Measurements from ENCODE around the gene MORN1. TPM values are rescaled to one million over a fixed set of nuclear protein-coding genes. Genes with fewer than 3 reads are reported as not detected.

MORN1 gene
- total RNA-seq, 1 donor from 2014 or later, result 4.5 TPM

GRCh38 chr1:2433196-2433595, 41.8 kb upstream of the MORN1 start:
- Histone ChIP-seq H3K4me1 (no peaks in the 10 kb centered on the region), H3K4me3 (no peak overlapping the region), H3K9me3 (replicated peaks) (peaks cover 10% of the 10 kb centered on the region), H3K27me3 (ENCODE audit: low read depth) (peaks cover 87% of the 10 kb centered on the region), H3K36me3 (no peaks in the 10 kb centered on the region), H3K27ac (replicated peaks) (no peak overlapping the region)
- no peak for TF ChIP-seq CTCF (IDR thresholded peaks at IDR 0.05; ENCODE audit: borderline replicate concordance)
- intact Hi-C loops (cut with micrococcal nuclease), result no loop called here
- DNase-seq, result no peak

GRCh38 chr1:2432441-2432844, 41.1 kb upstream of the MORN1 start:
- no peak overlapping the region for H3K4me3 ChIP-seq
- H3K36me3 ChIP-seq, result no peaks in the 10 kb centered on the region
- H3K4me1 ChIP-seq, result no peaks in the 10 kb centered on the region
- intact Hi-C loops (cut with micrococcal nuclease), result no loop called here
- H3K9me3 ChIP-seq (replicated peaks), result peaks cover 10% of the 10 kb centered on the region
- no peak for DNase-seq
- no peak for TF ChIP-seq CTCF (IDR thresholded peaks at IDR 0.05; ENCODE audit: borderline replicate concordance)
- no peak overlapping the region for H3K27ac ChIP-seq (replicated peaks)
- H3K27me3 ChIP-seq (ENCODE audit: low read depth), result peaks cover 89% of the 10 kb centered on the region

GRCh38 chr1:2431518-2431917, 40.2 kb upstream of the MORN1 start:
- peaks cover 92% of the 10 kb centered on the region for H3K27me3 ChIP-seq (ENCODE audit: low read depth)
- H3K36me3 ChIP-seq, result no peaks in the 10 kb centered on the region
- no peak for TF ChIP-seq CTCF (IDR thresholded peaks at IDR 0.05; ENCODE audit: borderline replicate concordance)
- no peaks in the 10 kb centered on the region for H3K4me1 ChIP-seq
- H3K4me3 ChIP-seq, result no peak overlapping the region
- H3K27ac ChIP-seq (replicated peaks), result no peak overlapping the region
- peaks cover 10% of the 10 kb centered on the region for H3K9me3 ChIP-seq (replicated peaks)
- no peak for DNase-seq
- intact Hi-C loops (cut with micrococcal nuclease), result no loop called here

DNA sequence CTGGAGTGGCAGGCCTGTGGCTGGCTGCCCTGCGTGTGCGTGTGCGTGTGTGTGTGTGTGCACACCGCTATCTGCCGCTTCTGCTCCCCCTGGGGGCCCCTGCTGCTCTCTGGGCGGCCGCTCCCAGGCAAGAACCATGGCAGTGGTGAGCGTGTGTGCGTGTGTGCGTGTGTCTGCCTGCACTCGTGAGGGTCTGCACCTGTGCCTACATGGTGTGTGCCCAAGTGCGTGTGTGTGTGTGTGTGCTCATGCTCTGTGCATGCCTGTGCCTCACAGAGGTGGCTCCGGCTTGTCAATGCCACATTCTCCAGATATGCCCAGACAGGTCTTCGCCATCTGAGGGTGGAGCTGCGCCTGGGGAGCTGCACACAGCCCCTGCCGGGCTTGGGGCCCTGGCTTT, 39.7 kb upstream of the MORN1 start:
- H3K27ac ChIP-seq (replicated peaks), result no peak overlapping the region
- H3K36me3 ChIP-seq, result no peaks in the 10 kb centered on the region
- peaks cover 96% of the 10 kb centered on the region for H3K27me3 ChIP-seq (ENCODE audit: low read depth)
- intact Hi-C loops (cut with micrococcal nuclease), result no loop called here
- DNase-seq, result no peak
- no peaks in the 10 kb centered on the region for H3K4me1 ChIP-seq
- H3K9me3 ChIP-seq (replicated peaks), result peaks cover 10% of the 10 kb centered on the region
- H3K4me3 ChIP-seq, result no peak overlapping the region
- TF ChIP-seq CTCF (IDR thresholded peaks at IDR 0.05; ENCODE audit: borderline replicate concordance), result no peak

DNA sequence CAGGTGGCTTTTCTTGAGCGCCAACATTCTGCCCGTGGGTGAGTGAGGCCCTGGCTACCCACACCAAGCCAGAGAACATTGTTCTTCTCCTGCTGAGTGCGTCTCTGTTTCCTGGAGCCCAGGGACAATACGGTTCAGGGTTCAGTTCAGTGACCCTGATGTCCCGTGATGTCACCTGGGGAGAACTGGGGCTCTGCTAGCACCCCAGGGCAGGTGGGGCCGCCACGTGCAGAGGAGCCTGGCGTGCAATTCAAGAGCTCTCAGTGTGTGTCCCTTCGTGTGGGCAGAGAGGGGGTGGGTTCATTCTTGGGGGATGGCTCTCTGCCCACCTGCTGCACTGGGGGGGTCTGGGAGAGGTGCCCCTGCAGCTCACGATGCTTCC, 39.2 kb upstream of the MORN1 start:
- no peaks in the 10 kb centered on the region for H3K36me3 ChIP-seq
- H3K27ac ChIP-seq (replicated peaks), result no peak overlapping the region
- peaks cover 99% of the 10 kb centered on the region for H3K27me3 ChIP-seq (ENCODE audit: low read depth)
- no peaks in the 10 kb centered on the region for H3K4me1 ChIP-seq
- no peak for DNase-seq
- H3K4me3 ChIP-seq, result no peak overlapping the region
- intact Hi-C loops (cut with micrococcal nuclease), result no loop called here
- H3K9me3 ChIP-seq (replicated peaks), result peaks cover 10% of the 10 kb centered on the region
- TF ChIP-seq CTCF (IDR thresholded peaks at IDR 0.05; ENCODE audit: borderline replicate concordance), result no peak

Data from left ventricle myocardium inferior (tissue), 1 donor.